Cerebellar cortex (tissue), 1 donor: Measurements from ENCODE around the gene GOSR1.
"Not testable (repeated sequence)": the region's sequence is repeated elsewhere in the genome, so short reads cannot be mapped to it uniquely, and the experiment has no call there.

Experiments
- DNase-seq: peaks from one replicate; pipeline ENCODE4 v3.0.0-alpha.2; 2015; ENCODE audit warnings: low spot score

GOSR1 gene

GRCh38 chr17:30505868-30506417, 28.7 kb downstream of the GOSR1 start:
- DNase-seq = no peak

- DNase-seq = no peak
Observed at GRCh38 chr17:30506481-30506880, 29.3 kb downstream of the GOSR1 start.

- DNase-seq = no peak
Observed at GRCh38 chr17:30513346-30513745, 36.1 kb downstream of the GOSR1 start.

- DNase-seq = no peak
Observed at GRCh38 chr17:30514895-30515596, 37.8 kb downstream of the GOSR1 start.

- DNase-seq = no peak
Observed at GRCh38 chr17:30517786-30518185, 40.6 kb downstream of the GOSR1 start.

- no peak for DNase-seq
Observed at GRCh38 chr17:30519166-30519565, 42.0 kb downstream of the GOSR1 start.

GRCh38 chr17:30519707-30520106, 42.5 kb downstream of the GOSR1 start:
- DNase-seq = no peak

GRCh38 chr17:30520436-30520835, 43.2 kb downstream of the GOSR1 start:
- no peak for DNase-seq

GRCh38 chr17:30520882-30521281, 43.7 kb downstream of the GOSR1 start:
- no peak for DNase-seq

GRCh38 chr17:30521766-30522165, 44.6 kb downstream of the GOSR1 start:
- no peak for DNase-seq

GRCh38 chr17:30523236-30523635, 46.0 kb downstream of the GOSR1 start:
- DNase-seq = not testable (repeated sequence)

- DNase-seq = no peak
Observed at GRCh38 chr17:30524847-30525246, 47.6 kb downstream of the GOSR1 start.

GRCh38 chr17:30526401-30526800, 49.2 kb downstream of the GOSR1 start:
- DNase-seq = no peak

GRCh38 chr17:30528701-30529100, 51.5 kb downstream of the GOSR1 start:
- not testable (repeated sequence) for DNase-seq

GRCh38 chr17:30530346-30531025, 53.3 kb downstream of the GOSR1 start:
- DNase-seq = no peak

- DNase-seq = no peak
Observed at GRCh38 chr17:30532871-30533270, 55.7 kb downstream of the GOSR1 start.

GRCh38 chr17:30534298-30534697, 57.1 kb downstream of the GOSR1 start:
- DNase-seq = no peak

GRCh38 chr17:30534938-30535921, 58.0 kb downstream of the GOSR1 start:
- DNase-seq = no peak

- not testable (repeated sequence) for DNase-seq
Observed at GRCh38 chr17:30536846-30537245, 59.6 kb downstream of the GOSR1 start.

GRCh38 chr17:30537667-30538066, 60.5 kb downstream of the GOSR1 start:
- not testable (repeated sequence) for DNase-seq

- DNase-seq = no peak
Observed at GRCh38 chr17:30541802-30542201, 64.6 kb downstream of the GOSR1 start.

- DNase-seq = no peak
Observed at GRCh38 chr17:30543456-30543855, 66.2 kb downstream of the GOSR1 start.
